HG02840 (cell line): Measurements from ENCODE around the gene ANTXR2.

ENCODE experiments used
- ATAC-seq: cut with Tn5 transposase; IDR thresholded peaks from one replicate; pipeline ENCODE4 v1.9.1; 2021; ENCODE audit warnings: mild to moderate bottlenecking, moderate library complexity, moderate number of reproducible peaks; ENCODE audit not compliant: unreplicated experiment, low FRiP score

ANTXR2 gene

DNA sequence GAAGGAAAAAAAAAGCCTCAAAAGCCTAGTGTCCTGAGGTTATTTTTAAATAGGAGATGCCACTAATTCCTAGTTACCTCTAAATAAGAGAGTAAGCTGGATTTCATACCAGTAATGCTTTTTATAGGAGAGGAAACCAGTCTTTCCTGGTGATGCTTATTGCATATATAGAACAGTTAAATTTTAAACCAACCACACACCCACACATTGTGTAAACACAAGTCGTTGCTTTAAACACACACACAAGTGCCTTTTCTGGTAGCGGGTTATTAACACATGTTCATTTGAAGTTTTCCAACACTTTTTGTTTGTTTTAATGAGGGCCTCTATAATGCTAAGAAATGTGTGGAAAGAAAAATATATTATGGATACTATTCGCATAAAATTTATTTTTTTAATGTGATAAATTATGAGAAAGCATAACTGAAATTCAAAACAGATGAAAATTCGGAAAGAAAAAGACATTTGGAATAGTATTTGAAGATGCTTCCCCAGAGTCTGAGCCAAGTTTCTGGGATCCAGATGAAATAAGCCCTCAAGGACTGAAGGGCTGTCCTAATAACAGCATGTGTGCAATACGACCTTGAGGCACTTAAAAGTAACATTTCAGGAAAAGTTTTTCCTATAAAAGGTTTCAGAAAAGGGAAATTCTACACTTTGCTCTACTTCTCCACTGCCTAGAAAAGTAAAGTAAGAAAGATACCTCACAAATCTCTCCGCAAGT, 2.0 kb downstream of the ANTXR2 start:
- ATAC-seq, result no peak

DNA sequence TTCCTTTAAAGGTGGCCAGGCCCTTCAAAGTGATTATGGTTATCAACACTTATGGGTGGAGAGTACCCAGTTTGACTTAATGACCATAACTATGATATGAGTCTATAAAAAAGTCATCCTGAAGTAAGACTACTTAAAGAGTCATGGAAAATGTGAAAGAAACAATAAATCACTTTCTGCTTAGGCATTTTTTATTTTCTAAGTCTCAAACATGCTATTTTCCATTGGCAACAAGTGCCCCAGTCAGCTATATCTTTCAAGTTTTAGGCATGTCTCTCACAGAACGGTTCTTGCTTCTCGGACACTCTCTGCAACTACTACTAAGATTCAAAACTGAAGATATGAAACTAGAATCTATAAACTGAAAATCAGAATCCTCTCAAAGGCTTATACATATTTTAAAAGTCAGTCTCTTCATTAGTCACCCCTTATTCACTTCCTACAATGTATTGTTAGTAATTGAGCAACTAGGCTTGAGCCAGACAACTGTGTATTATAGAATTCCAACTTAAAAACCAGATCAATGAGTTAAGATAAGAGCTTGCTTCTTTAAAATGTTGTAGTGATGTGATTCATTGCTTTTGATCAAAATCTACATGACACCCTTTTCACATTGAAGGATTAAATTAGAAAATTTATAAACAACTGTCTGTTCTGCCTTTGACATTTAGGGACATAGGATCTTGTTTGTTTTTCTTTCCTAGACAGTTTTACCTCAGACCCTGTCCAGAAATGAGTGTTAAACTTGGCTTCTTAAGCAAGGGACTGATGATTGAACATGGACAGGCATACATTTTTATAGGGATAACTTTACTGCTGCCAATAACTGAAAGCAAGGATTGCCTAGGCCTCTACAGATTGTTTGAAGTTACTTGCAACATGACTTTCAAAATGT, 2.9 kb downstream of the ANTXR2 start:
- ATAC-seq, result no peak

DNA sequence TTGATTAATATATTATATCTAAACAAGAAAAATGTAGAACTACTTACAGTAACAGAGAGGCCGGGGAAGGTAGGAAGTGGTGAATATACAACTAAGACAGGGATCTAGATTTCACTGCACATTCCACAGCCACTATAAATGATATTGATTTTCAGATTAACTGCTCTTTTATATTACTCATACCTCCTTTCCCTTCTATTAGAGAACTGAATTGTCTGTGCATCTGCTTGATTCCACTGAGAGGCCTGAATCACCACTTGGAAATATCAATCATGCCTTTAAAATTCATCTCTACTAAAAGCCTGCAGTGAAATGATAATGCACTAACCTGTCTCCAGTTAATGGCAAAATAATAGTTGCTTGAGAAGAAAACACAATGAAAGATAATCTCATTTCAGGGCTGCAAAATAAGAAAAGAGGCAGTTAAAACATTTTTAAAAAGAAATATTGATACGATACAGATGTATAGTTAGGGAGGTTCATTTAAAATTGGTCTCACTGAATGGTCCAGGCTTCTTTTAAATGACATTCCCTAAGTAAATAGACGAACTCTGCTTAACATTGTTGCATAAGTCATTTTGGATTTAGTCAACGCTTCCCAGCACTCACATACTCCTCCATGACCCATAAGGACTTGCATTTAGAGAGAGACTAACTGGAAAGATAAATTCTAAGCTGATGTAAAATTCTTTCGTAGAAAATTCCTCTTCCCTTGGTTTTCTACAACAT, 3.8 kb downstream of the ANTXR2 start:
- no peak for ATAC-seq

DNA sequence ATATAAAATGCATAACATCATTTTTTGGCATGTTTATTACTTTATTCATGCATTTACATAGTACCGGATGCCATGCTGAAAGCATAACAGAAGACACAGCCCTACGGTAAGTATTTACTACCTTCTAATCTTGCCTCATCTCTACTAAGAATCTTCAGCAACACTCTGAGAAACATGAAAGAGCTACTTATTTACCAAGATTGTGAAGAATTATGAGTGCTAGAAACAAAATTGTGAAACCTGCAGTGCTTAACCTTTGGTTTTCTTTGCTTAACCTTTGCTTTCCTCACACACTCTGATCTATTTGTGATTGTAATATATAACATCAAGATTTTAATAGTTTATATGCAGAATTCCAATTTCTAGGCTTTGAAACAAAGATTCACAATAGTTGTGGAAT, 7.4 kb downstream of the ANTXR2 start:
- no peak for ATAC-seq

- ATAC-seq, result no peak
Observed at GRCh38 chr4:80062527-80062926, 10.5 kb downstream of the ANTXR2 start.

DNA sequence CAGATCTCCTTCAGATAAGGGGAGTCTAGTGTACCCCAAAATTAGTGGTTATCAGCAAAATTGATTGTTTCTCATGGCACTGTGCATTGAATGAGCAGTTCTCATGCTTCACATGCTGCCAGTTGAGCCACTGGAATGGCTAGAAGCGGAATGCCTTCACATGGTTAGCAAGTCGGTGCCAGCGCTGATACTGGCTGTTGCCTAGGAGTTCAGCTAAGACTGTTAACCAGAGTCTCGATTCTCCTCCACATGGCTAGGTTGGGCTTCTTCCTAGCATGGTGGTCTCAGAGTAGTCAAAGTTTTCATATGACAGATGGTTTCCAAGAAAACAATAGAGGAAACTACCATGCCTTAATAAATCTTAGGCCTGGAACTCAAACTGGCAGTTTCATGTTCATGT, 12.2 kb downstream of the ANTXR2 start:
- ATAC-seq, result no peak

GRCh38 chr4:80058740-80059139, 14.3 kb downstream of the ANTXR2 start:
- ATAC-seq, result peak; percentile 100

DNA sequence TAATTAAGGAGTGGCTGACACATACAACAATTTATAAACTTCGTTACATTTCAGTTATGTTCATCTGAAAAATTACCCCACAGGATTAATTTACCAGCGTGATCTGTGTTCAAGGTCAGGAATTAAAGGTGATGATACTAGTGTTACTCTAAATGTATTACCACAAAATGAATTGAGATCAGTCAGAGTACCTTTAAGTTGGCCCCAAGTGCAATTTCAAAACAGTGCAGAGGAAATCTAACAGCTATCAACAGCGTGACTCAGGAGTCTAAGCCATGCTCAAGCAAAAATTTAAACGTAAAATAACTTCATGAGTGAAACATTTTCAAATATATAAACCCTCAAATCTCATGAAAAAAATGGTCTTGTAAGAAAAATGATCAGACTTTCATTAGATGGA, 18.7 kb downstream of the ANTXR2 start:
- no peak for ATAC-seq

DNA sequence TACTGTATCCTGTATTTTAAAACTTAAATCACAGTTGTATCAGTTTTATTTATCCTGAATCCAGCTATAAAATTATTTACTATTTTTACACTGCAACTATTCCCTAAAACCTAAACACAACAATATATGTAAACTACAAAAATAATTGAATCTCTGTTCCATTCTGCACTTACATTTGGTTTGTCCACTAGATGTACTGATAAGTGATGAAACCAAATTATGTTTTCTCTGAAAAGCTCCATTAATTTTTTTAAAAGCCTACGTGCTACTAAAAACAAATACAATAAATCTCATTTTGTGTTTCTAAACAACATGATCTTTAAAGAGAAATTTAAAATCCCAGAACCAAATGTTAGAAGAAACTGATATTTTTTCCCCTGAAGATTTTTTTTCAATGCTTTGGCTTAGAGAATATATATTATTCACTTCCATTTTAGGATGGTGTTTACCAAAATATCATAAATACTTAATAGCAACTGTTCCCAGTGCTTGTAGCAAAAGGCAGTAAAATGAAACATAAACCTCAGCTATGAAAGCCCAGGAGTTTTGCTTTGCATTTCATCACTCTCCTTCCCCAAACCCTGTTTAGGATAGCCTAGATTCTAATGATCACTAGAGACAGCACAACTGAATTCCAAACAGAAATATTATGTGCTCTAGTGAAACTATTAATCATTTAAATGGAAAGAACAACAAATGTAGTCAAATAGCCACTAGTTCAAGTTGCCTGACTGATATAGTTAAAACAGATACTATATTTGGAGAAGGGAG, 19.7 kb downstream of the ANTXR2 start:
- no peak for ATAC-seq

GRCh38 chr4:80049813-80050534, 23.1 kb downstream of the ANTXR2 start:
- no peak for ATAC-seq

GRCh38 chr4:80049402-80049801, 23.6 kb downstream of the ANTXR2 start:
- no peak for ATAC-seq

- ATAC-seq, result no peak
Observed at GRCh38 chr4:80045786-80046185, 27.2 kb downstream of the ANTXR2 start.

DNA sequence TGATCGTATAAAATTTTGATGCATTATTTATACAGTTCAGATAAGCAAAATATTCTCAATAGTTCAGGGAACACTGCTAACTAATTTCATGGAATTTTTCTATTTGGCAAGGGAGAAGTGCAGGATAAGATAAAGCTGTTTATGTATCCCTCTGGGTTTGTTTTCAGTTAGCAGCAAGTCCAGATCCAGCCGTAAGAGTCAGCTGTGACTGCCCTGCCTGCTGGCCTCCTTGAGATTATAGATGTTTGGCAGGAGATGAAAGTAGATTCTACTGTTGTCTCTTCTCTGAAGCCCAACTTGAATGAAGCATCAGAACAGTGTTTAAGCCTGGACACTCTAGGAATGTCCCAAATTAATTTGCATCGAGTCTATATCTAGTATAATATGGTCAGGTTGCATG, 29.5 kb downstream of the ANTXR2 start:
- no peak for ATAC-seq

- ATAC-seq, result no peak
Observed at GRCh38 chr4:80042821-80043220, 30.2 kb downstream of the ANTXR2 start.

- no peak for ATAC-seq
Observed at GRCh38 chr4:80037864-80038263, 35.2 kb downstream of the ANTXR2 start.

DNA sequence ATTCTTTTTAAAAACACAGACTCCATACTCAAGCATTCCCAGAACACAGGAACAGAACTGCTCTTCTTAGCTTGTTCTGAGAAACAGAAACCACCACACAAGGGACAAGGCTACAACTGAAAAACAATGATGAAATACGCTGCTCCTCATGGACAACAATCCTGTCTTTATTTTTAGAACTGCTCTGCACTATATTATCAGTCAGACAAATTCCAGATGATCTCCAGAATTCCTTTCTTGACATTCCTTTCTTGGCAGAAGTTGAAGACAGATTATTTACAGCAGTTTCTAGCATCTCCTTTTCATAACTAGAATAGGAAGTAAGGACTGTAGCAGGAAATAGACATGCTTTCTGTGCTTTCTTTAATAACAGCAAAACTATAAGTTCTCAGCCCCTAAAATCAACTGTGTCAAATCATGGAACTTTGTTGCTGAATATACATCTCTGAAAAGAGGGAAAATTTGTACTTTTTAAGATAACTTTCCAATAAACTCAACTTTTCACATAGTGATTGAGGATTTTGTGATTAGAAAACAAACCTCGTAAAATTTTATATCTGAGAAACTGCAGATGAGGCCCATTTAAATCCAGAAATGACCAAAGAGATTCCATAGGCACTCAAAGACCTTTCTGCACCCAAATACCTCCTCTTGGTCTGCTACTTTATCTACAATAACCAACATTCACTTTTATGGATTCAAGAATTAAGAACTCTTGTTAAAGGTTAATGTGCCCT, 35.9 kb downstream of the ANTXR2 start:
- no peak for ATAC-seq

GRCh38 chr4:80036306-80036705, 36.7 kb downstream of the ANTXR2 start:
- no peak for ATAC-seq

GRCh38 chr4:80035336-80035735, 37.7 kb downstream of the ANTXR2 start:
- ATAC-seq, result no peak

- no peak for ATAC-seq
Observed at GRCh38 chr4:80033581-80033980, 39.4 kb downstream of the ANTXR2 start.
